ENCODE measurements around the gene ENAH.

DNA sequence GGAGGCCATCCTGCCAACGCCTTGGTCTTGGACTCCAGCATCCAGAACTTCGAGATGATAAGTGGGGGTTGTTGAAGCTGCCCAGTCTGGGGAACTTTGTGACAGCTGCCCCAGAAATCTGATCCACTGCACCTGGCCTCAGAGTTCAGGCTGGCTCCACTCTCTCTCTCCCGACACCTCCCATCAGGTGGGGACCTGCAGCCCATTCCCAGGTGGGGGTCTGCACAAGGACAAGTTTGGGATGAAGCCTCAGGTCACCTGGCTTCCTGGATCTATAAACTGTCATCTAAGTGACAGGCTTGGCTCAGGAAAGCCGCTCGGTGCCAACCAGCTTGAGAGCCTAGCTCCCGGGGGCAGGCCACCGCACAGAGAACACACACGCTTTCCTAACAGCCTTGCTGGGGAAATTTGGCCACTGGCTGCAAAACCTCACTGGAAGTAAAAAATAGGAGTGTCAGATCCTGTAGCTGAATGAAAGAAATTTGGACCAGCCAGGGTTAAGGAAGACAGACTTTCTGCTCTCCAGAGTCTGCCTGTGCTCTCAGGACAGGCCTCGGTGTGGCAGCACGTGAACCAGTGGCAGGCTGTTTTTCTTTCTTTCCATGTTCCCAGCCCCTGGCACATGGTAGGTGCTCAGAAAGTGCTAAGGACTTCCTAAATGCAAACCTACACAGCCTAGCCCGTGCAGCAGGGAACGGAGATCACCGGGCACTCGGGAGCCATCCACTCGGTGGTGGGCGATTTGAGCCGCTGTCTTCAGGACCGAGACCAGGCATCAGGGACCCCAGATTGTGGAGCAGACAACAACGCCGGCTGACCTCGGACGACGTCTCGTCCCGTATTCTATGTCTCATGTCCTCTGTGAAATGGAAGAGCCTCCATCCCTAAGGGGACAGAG, 182.5 kb downstream of the ENAH start:
- TF ChIP-seq, protein P1, sequence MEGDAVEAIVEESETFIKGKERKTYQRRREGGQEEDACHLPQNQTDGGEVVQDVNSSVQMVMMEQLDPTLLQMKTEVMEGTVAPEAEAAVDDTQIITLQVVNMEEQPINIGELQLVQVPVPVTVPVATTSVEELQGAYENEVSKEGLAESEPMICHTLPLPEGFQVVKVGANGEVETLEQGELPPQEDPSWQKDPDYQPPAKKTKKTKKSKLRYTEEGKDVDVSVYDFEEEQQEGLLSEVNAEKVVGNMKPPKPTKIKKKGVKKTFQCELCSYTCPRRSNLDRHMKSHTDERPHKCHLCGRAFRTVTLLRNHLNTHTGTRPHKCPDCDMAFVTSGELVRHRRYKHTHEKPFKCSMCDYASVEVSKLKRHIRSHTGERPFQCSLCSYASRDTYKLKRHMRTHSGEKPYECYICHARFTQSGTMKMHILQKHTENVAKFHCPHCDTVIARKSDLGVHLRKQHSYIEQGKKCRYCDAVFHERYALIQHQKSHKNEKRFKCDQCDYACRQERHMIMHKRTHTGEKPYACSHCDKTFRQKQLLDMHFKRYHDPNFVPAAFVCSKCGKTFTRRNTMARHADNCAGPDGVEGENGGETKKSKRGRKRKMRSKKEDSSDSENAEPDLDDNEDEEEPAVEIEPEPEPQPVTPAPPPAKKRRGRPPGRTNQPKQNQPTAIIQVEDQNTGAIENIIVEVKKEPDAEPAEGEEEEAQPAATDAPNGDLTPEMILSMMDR (IDR thresholded peaks at IDR 0.05), result no peak
- no peak for TF ChIP-seq POLR2A (IDR thresholded peaks at IDR 0.05)

All from esophagus squamous epithelium (tissue), 4 donors.